A673 (cell line): ENCODE measurements around the gene CD83. TPM values are rescaled to one million over a fixed set of nuclear protein-coding genes. Genes with fewer than 3 reads are reported as not detected.

Experiments used
- BruUV-seq: library from RNA; stranded (reverse); fragments of 400-500 nt; replicated peaks from 2 replicates; lab custom pipeline; 2021; lab: Mats Ljungman, UMichigan
- CTCF ChIA-PET: fragments of 300-600 bp; sonication (Branson Sonifier 250); formaldehyde crosslinking; loops from one replicate; lab custom pipeline; 2022; ENCODE audit warnings: antibody characterized with exemption; lab: Charles Lee
- POLR2A ChIA-PET: fragments of 300-600 bp; sonication (Branson Sonifier 250); formaldehyde crosslinking; loops from one replicate; lab custom pipeline; 2022; ENCODE audit warnings: antibody characterized with exemption; ENCODE audit not compliant: low non-redundant PET; lab: Charles Lee
- DNase-seq: peaks from one replicate; pipeline ENCODE4 v3.0.0-alpha.2; 2015; ENCODE audit warnings: low spot score
- H3K27ac ChIP-seq: fragments of 200-600 bp; sonication (generic); 2 replicates; pipeline ENCODE4 v1.5.1; 2016; ENCODE audit warnings: mixed run types, low read depth, mild to moderate bottlenecking, mixed read lengths, antibody characterized with exemption, low read length; ENCODE audit not compliant: poor library complexity, severe bottlenecking
- H3K27me3 ChIP-seq: fragments of 200-600 bp; sonication (generic); replicated peaks from 2 replicates; pipeline ENCODE4 v1.6.1; 2017; ENCODE audit warnings: mixed run types, low read depth, mild to moderate bottlenecking, mixed read lengths, antibody characterized with exemption, low read length; ENCODE audit not compliant: insufficient read depth, poor library complexity
- H3K36me3 ChIP-seq: fragments of 200-600 bp; sonication (generic); 2 replicates; pipeline ENCODE4 v1.6.1; 2016; ENCODE audit warnings: mixed run types, mild to moderate bottlenecking, mixed read lengths, antibody characterized with exemption, low read length; ENCODE audit not compliant: insufficient read depth, poor library complexity, severe bottlenecking
- H3K4me1 ChIP-seq: fragments of 200-600 bp; sonication (generic); 2 replicates; pipeline ENCODE4 v1.6.1; 2017; ENCODE audit warnings: mixed run types, mild to moderate bottlenecking, mixed read lengths, antibody characterized with exemption, low read length; ENCODE audit not compliant: insufficient read depth, poor library complexity, severe bottlenecking
- H3K4me3 ChIP-seq: fragments of 200-600 bp; sonication (generic); 2 replicates; pipeline ENCODE4 v1.5.1; 2016; ENCODE audit warnings: low read depth, mixed run types, mild to moderate bottlenecking, mixed read lengths, low read length; ENCODE audit not compliant: poor library complexity, severe bottlenecking
- H3K9me3 ChIP-seq: fragments of 200-600 bp; sonication (generic); 2 replicates; pipeline ENCODE4 v1.6.1; 2016; ENCODE audit warnings: mixed run types, low read depth, mild to moderate bottlenecking, mixed read lengths, antibody characterized with exemption, low read length; ENCODE audit not compliant: poor library complexity, severe bottlenecking
- CTCF ChIP-seq: fragments of 300-800, 200-600 bp; sonication (generic); conservative IDR thresholded peaks from 2 replicates; pipeline ENCODE4 v1.5.1; 2017; ENCODE audit warnings: low read depth, mild to moderate bottlenecking, antibody characterized with exemption, low read length, moderate library complexity, mixed read lengths
- EZH2 ChIP-seq: fragments of 200-600 bp; sonication (generic); IDR thresholded peaks from 2 replicates; pipeline ENCODE4 v1.6.1; 2017; ENCODE audit warnings: borderline replicate concordance, low read depth, mild to moderate bottlenecking, mixed read lengths, antibody characterized with exemption, low read length; ENCODE audit not compliant: poor library complexity, severe bottlenecking
- intact Hi-C: fragments of 100-400 bp; cut with micrococcal nuclease; formaldehyde crosslinking; loops from one replicate; pipeline ENCODE4 v1.10.0; 2022; ENCODE audit not compliant: unreplicated experiment
- total RNA-seq: library from RNA; stranded (reverse); gene quantifications from 2 replicates; pipeline ENCODE4 v1.2.3, GENCODE V29; 2021

Gene CD83
- total RNA-seq, 1 experiment from 2014 or later: 14.4 TPM

DNA sequence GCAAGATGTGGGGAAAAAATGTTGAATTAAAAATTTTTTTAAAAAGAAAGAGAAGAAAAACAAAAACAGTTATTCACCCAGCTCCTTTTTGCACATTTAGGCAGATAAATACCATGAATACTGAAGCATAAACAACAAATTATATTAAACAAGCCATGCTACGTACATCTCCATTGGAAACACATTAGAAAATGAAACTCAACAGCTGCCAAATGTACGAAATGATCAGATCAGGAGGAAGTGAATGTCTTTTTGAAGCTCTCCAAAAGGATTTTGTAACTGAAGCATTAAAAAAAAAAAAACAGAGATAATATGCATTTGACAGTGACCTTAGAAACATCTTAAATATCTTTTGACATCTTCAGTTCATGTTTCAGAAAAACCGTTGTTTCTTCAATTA lies 56.7 kb downstream of the CD83 start:
- ChIA-PET POLR2A (no interaction called here), CTCF (no interaction called here)
- no peak overlapping the region for H3K27ac ChIP-seq
- intact Hi-C loops: no loop called here
- H3K36me3 ChIP-seq: peaks cover 6% of the 10 kb centered on the region
- DNase-seq: no peak
- no peaks in the 10 kb centered on the region for H3K27me3 ChIP-seq
- peaks cover 28% of the 10 kb centered on the region for H3K9me3 ChIP-seq
- no peaks in the 10 kb centered on the region for H3K4me1 ChIP-seq
- BruUV-seq: no TSS peak
- no peak for TF ChIP-seq CTCF
- no peak for TF ChIP-seq EZH2
- H3K4me3 ChIP-seq: no peak overlapping the region

DNA sequence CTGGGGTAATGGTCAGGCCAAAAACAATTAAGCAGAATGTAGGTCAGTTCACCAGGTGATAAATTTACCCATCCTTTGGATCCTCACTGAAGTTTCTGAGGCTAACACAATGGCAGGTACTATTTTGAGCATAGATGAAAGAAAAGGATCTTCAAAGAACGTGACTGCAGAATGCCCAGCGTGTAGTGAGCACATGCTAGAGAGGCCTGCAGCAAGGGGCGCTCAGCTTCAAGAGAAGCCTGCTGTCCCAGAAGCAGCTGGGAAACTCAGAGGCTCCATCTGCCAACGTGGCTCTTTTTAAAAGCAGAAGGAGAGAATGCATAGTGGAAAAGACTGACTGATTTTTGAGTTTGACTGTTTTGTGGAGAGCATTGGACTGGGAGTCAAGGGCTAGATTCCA lies 57.4 kb downstream of the CD83 start:
- H3K36me3 ChIP-seq: peaks cover 1% of the 10 kb centered on the region
- ChIA-PET CTCF (no interaction called here), POLR2A (no interaction called here)
- H3K27ac ChIP-seq: no peak overlapping the region
- no peaks in the 10 kb centered on the region for H3K4me1 ChIP-seq
- H3K9me3 ChIP-seq: peaks cover 20% of the 10 kb centered on the region
- H3K27me3 ChIP-seq: no peaks in the 10 kb centered on the region
- DNase-seq: no peak
- intact Hi-C loops: no loop called here
- no peak for TF ChIP-seq CTCF
- H3K4me3 ChIP-seq: no peak overlapping the region
- BruUV-seq: no TSS peak

DNA sequence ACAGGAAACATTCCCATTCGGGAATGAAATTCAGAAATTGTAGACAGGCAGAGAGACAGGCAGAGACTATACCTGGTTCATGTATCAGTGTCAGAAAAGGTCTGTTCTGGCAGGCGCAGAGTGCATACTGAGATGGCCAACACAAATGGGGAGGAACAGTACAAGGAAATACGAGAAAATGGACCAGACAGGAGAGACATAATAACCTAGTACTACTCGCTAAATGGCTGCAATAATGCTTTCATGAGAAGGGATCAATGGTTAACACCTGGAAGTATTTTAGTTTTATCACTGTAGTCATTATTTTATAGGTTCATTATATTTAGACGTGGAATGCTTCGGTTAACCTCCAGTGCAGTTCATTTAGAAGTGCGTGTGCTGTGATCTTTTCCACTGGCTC lies 58.9 kb downstream of the CD83 start:
- no peak for DNase-seq
- Histone ChIP-seq H3K36me3 (no peaks in the 10 kb centered on the region), H3K9me3 (peaks cover 6% of the 10 kb centered on the region), H3K4me1 (no peaks in the 10 kb centered on the region), H3K4me3 (no peak overlapping the region), H3K27ac (no peak overlapping the region), H3K27me3 (no peaks in the 10 kb centered on the region)
- intact Hi-C loops: no loop called here
- ChIA-PET CTCF (no interaction called here), POLR2A (no interaction called here)
- TF ChIP-seq EZH2 (no peak), CTCF (no peak)
- BruUV-seq: no TSS peak
